CD8-positive, alpha-beta memory T cell (primary cell): ENCODE data around the gene RIN3. TPM values are rescaled to one million over a fixed set of nuclear protein-coding genes. Genes with fewer than 3 reads are reported as not detected.

Experiments
- CTCF ChIA-PET: fragments of 350-600 bp; sonication (Branson Sonifier 250); formaldehyde crosslinking; loops from one replicate; lab custom pipeline; 2021; ENCODE audit warnings: antibody characterized with exemption; lab: Charles Lee
- POLR2A ChIA-PET: fragments of 350-600 bp; sonication (Branson Sonifier 250); formaldehyde crosslinking; loops from one replicate; lab custom pipeline; 2021; ENCODE audit warnings: antibody characterized with exemption; lab: Charles Lee
- DNase-seq, 5 donors: peaks; one replicate each; pipeline versions ENCODE4 v3.0.0 to v3.0.0-alpha.2; 2020 to 2022; ENCODE audit warnings: mixed read lengths in 1 of 5
- H3K27ac ChIP-seq: one replicate; pipeline ENCODE4 v1.7.0; 2013; ENCODE audit warnings: low read depth, mild to moderate bottlenecking, low read length, moderate library complexity
- H3K27me3 ChIP-seq: 2 replicates; pipeline ENCODE4 v1.7.0; 2013; ENCODE audit warnings: low read length, mild to moderate bottlenecking; ENCODE audit not compliant: insufficient read depth, poor library complexity, severe bottlenecking
- H3K36me3 ChIP-seq: 2 replicates; pipeline ENCODE4 v1.7.0; 2013; ENCODE audit warnings: mild to moderate bottlenecking, low read length, moderate library complexity; ENCODE audit not compliant: insufficient read depth
- H3K4me1 ChIP-seq: 2 replicates; pipeline ENCODE4 v1.7.0; 2013; ENCODE audit warnings: mild to moderate bottlenecking, low read length, moderate library complexity; ENCODE audit not compliant: insufficient read depth
- H3K4me3 ChIP-seq: 2 replicates; pipeline ENCODE4 v1.7.0; 2013; ENCODE audit warnings: mild to moderate bottlenecking, low read length
- H3K9me3 ChIP-seq: 2 replicates; pipeline ENCODE4 v1.7.0; 2013; ENCODE audit warnings: mild to moderate bottlenecking, low read length
- H3K27ac Mint-ChIP-seq, 8 donors: one replicate each; pipeline ENCODE4 v1.8.0; 2020 to 2021; ENCODE audit warnings: mixed read lengths in 8 of 8, mild to moderate bottlenecking in 6 of 8, inconsistent platforms in 3 of 8, moderate library complexity in 3 of 8
- H3K27me3 Mint-ChIP-seq, 2 donors: one replicate each; pipeline ENCODE4 v1.8.0; 2020 to 2021; ENCODE audit warnings: mixed read lengths in 2 of 2, mild to moderate bottlenecking in 1 of 2, moderate library complexity in 1 of 2
- H3K36me3 Mint-ChIP-seq, 3 donors: one replicate each; pipeline ENCODE4 v1.8.0; 2020 to 2021; ENCODE audit warnings: mixed read lengths in 3 of 3, inconsistent platforms in 1 of 3, mild to moderate bottlenecking in 1 of 3
- H3K4me1 Mint-ChIP-seq, 3 donors: one replicate each; pipeline ENCODE4 v1.8.0; 2020 to 2021; ENCODE audit warnings: mixed read lengths in 3 of 3, inconsistent platforms in 1 of 3, mild to moderate bottlenecking in 1 of 3
- H3K4me3 Mint-ChIP-seq, 7 donors: one replicate each; pipeline ENCODE4 v1.8.0; 2020 to 2021; ENCODE audit warnings: mixed read lengths in 7 of 7, mild to moderate bottlenecking in 6 of 7, moderate library complexity in 4 of 7, inconsistent platforms in 2 of 7
- H3K9me3 Mint-ChIP-seq, 5 donors: one replicate each; pipeline ENCODE4 v1.8.0; 2020 to 2022; ENCODE audit warnings: mixed read lengths in 5 of 5, mild to moderate bottlenecking in 3 of 5, moderate library complexity in 2 of 5, inconsistent platforms in 1 of 5
- polyA plus RNA-seq: library from polyadenylated mRNA; unstranded; fragments of 300-500 nt; fragmentation: Illumina TruSeq; gene quantifications from one replicate; pipeline ENCODE4 v1.2.3, GENCODE V29; 2021
- total RNA-seq, 2 experiments: library from RNA; stranded (reverse); gene quantifications; one replicate each; pipeline ENCODE4 v1.2.3, GENCODE V29; 2021

Gene RIN3
- total and polyA plus RNA-seq, 3 experiments from 2014 or later, result 31.9 to 47.4 (median 46.0) TPM

- H3K9me3 Mint-ChIP-seq, result no peaks in the 10 kb centered on the region
- CTCF ChIA-PET, result no interaction called here
- H3K4me1 ChIP-seq, result peaks cover 79% of the 10 kb centered on the region
These were observed 65.8 kb downstream of the RIN3 start for GRCh38 chr14:92579244-92579936.

GRCh38 chr14:92581206-92581605 lies 67.6 kb downstream of the RIN3 start:
- no peak overlapping the region for H3K27ac ChIP-seq
- Mint-ChIP-seq H3K4me1 (peaks cover 94 to 97% (median 96%) of the 10 kb centered on the region in 3 donors), H3K27ac (peak overlapping the region in 5 of 8 donors; percentile 51 to 91 (median 84)), H3K4me3 (peak overlapping the region in 2 of 7 donors; percentile 6 to 68), H3K9me3 (no peaks in the 10 kb centered on the region), H3K36me3 (peaks cover 6 to 30% (median 18%) of the 10 kb centered on the region in 3 donors), H3K27me3 (no peaks in the 10 kb centered on the region)
- ChIA-PET POLR2A (no interaction called here), CTCF (no interaction called here)
- no peak overlapping the region for H3K4me3 ChIP-seq
- no peaks in the 10 kb centered on the region for H3K9me3 ChIP-seq
- no peaks in the 10 kb centered on the region for H3K27me3 ChIP-seq
- H3K4me1 ChIP-seq, result peaks cover 93% of the 10 kb centered on the region
- H3K36me3 ChIP-seq, result no peaks in the 10 kb centered on the region
- no peak for DNase-seq

More at GRCh38 chr14:92579244-92579936, 65.8 kb downstream of the RIN3 start:
- Histone ChIP-seq H3K4me3 (no peak overlapping the region), H3K9me3 (no peaks in the 10 kb centered on the region), H3K27me3 (no peaks in the 10 kb centered on the region), H3K27ac (no peak overlapping the region), H3K36me3 (no peaks in the 10 kb centered on the region)
- peak overlapping the region in 3 of 7 donors; percentile 0 to 79 (median 32) for H3K4me3 Mint-ChIP-seq
- H3K27ac Mint-ChIP-seq, result peak overlapping the region in 7 of 8 donors; percentile 49 to 96 (median 76)
- no peaks in the 10 kb centered on the region for H3K27me3 Mint-ChIP-seq
- POLR2A ChIA-PET, result interaction anchor here (0.8 kb wide), 1 partner anchor 11 kb away, joined by 3 read pairs; no protein-coding TSS in a partner anchor
- no peak for DNase-seq
- H3K4me1 Mint-ChIP-seq, result peaks cover 88 to 94% (median 94%) of the 10 kb centered on the region in 3 donors
- peaks cover 6 to 30% (median 18%) of the 10 kb centered on the region in 3 donors for H3K36me3 Mint-ChIP-seq

GRCh38 chr14:92581966-92582566 lies 68.5 kb downstream of the RIN3 start:
- CTCF ChIA-PET, result no interaction called here
- POLR2A ChIA-PET, result no interaction called here

DNA sequence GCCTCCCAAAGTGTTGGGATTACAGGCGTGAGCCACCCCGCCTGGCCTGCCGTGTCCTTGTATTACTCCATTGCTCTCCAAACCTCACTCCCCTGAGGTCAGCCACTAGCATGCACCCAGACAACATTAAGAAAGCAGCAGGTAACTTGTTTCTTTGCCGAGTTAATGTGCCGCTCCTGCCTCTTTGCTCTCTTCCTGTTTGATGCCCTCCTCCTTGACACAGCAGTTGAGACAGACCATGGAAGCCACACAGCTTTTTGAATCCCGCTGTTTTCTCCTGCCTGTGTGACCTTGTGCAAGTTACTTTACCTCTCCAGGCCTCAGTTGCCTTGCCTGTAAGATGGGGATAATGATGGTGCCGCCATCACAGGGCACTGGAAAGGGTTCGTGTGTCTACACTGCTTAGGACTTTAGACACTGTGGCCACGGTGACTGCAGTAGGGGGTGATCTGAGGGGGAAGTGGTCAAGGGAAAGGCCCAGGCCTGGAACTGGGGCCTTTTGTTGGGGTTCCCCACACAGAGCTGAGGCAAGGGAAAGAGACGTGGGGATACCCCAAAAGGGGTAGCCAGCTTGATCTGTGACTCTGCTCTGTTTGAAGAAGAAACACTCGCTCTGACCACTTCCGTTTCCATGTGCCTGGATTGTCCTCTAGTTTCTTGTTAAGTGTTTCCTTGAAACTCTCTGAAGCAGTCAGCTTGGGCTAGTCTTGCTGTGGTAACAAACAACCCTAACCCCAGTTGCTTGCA lies 69.3 kb downstream of the RIN3 start:
- Histone ChIP-seq H3K4me1 (peaks cover 93% of the 10 kb centered on the region), H3K4me3 (peak overlapping the region; percentile 17), H3K36me3 (no peaks in the 10 kb centered on the region), H3K27ac (no peak overlapping the region), H3K27me3 (no peaks in the 10 kb centered on the region), H3K9me3 (no peaks in the 10 kb centered on the region)
- peak in 4 of 5 donors; percentile 12 to 54 (median 31) for DNase-seq
- ChIA-PET POLR2A (interaction anchor here (1.3 kb wide), 1 partner anchor 51 kb away, joined by 3 read pairs; no protein-coding TSS in a partner anchor), CTCF (no interaction called here)
- peak overlapping the region in 6 of 7 donors; percentile 65 to 81 (median 70) for H3K4me3 Mint-ChIP-seq
- H3K27me3 Mint-ChIP-seq, result no peaks in the 10 kb centered on the region
- H3K36me3 Mint-ChIP-seq, result peaks cover 5 to 24% (median 18%) of the 10 kb centered on the region in 3 donors
- H3K27ac Mint-ChIP-seq, result peak overlapping the region; percentile 66 to 92 (median 90)
- no peaks in the 10 kb centered on the region for H3K9me3 Mint-ChIP-seq
- H3K4me1 Mint-ChIP-seq, result peaks cover 94 to 97% (median 96%) of the 10 kb centered on the region in 3 donors

More at GRCh38 chr14:92581966-92582566, 68.5 kb downstream of the RIN3 start:
- H3K4me3 Mint-ChIP-seq, result peak overlapping the region in 6 of 7 donors; percentile 65 to 81 (median 70)
- no peaks in the 10 kb centered on the region for H3K9me3 Mint-ChIP-seq
- H3K27ac Mint-ChIP-seq, result peak overlapping the region; percentile 66 to 93 (median 90)
- Histone ChIP-seq H3K4me3 (no peak overlapping the region), H3K4me1 (peaks cover 93% of the 10 kb centered on the region), H3K36me3 (no peaks in the 10 kb centered on the region), H3K27ac (no peak overlapping the region), H3K9me3 (no peaks in the 10 kb centered on the region), H3K27me3 (no peaks in the 10 kb centered on the region)
- no peak for DNase-seq
- peaks cover 94 to 97% (median 96%) of the 10 kb centered on the region in 3 donors for H3K4me1 Mint-ChIP-seq
- H3K36me3 Mint-ChIP-seq, result peaks cover 4 to 30% (median 18%) of the 10 kb centered on the region in 3 donors
- H3K27me3 Mint-ChIP-seq, result no peaks in the 10 kb centered on the region

GRCh38 chr14:92584220-92584619 lies 70.6 kb downstream of the RIN3 start:
- Histone ChIP-seq H3K4me3 (peak overlapping the region; percentile 4), H3K27me3 (no peaks in the 10 kb centered on the region), H3K36me3 (no peaks in the 10 kb centered on the region), H3K4me1 (peaks cover 96% of the 10 kb centered on the region), H3K27ac (no peak overlapping the region), H3K9me3 (no peaks in the 10 kb centered on the region)
- ChIA-PET CTCF (no interaction called here), POLR2A (interaction anchor here (0.7 kb wide), 1 partner anchor 31 kb away, joined by 4 read pairs; no protein-coding TSS in a partner anchor)
- no peak for DNase-seq
- Mint-ChIP-seq H3K4me1 (peaks cover 96 to 100% (median 100%) of the 10 kb centered on the region in 3 donors), H3K27me3 (no peaks in the 10 kb centered on the region), H3K27ac (peak overlapping the region; percentile 66 to 99 (median 93)), H3K4me3 (peak overlapping the region in 4 of 7 donors; percentile 55 to 78 (median 72)), H3K36me3 (peaks cover 7 to 17% (median 17%) of the 10 kb centered on the region in 3 donors), H3K9me3 (no peaks in the 10 kb centered on the region)

DNA sequence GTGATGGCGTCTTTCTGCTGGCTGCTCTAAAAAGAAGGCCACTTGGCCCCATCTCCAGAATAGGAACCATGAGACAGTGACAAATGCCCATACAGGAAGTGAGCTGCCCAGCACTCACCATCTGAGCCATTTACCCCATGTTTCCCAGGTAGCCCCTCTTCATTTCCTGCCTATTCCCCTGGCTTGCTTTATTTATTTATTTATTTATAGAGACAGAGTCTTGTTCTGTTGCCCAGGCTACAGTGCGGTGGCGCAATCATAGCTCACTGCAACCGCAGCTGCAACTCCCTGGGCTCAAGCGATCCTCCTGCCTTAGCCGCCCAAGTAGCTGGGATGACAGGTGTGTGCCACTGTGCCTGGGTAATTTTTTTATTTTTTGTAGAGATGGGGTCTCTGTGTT lies 71.2 kb downstream of the RIN3 start:
- H3K4me3 Mint-ChIP-seq, result peak overlapping the region in 5 of 7 donors; percentile 69 to 86 (median 74)
- H3K36me3 Mint-ChIP-seq, result peaks cover 5 to 13% (median 11%) of the 10 kb centered on the region in 3 donors
- H3K36me3 ChIP-seq, result no peaks in the 10 kb centered on the region
- no peaks in the 10 kb centered on the region for H3K9me3 Mint-ChIP-seq
- no peaks in the 10 kb centered on the region for H3K27me3 Mint-ChIP-seq
- DNase-seq, result peak in 1 of 5 donors; percentile 55
- POLR2A ChIA-PET, result interaction anchor here (0.5 to 2.9 kb wide), 4 partner anchors 8 to 572 kb away, joined by 3 to 21 read pairs (median 10); no protein-coding TSS in a partner anchor
- no peak overlapping the region for H3K27ac ChIP-seq
- peak overlapping the region; percentile 4 for H3K4me3 ChIP-seq
- peaks cover 96 to 100% (median 100%) of the 10 kb centered on the region in 3 donors for H3K4me1 Mint-ChIP-seq
- peaks cover 96% of the 10 kb centered on the region for H3K4me1 ChIP-seq
- peak overlapping the region; percentile 84 to 99 (median 93) for H3K27ac Mint-ChIP-seq
- no peaks in the 10 kb centered on the region for H3K27me3 ChIP-seq
- no peaks in the 10 kb centered on the region for H3K9me3 ChIP-seq
- CTCF ChIA-PET, result interaction anchor here (1.2 to 2.7 kb wide), 4 partner anchors 10 to 38 kb away, joined by 3 to 8 read pairs (median 5); no protein-coding TSS in a partner anchor
